ENCODE results near the gene ALDH1B1. TPM values are rescaled to one million over a fixed set of nuclear protein-coding genes. Genes with fewer than 3 reads are reported as not detected.

Gene ALDH1B1
- total and polyA plus RNA-seq, 10 of the 15 experiments (the other 5 are each of a cell fraction or from before 2014, with no cell fraction given): 8.6 to 38.5 (median 30.9) TPM

- ChIA-PET RAD21 (ENCODE audit: unreplicated experiment) (no interaction called here), POLR2A (interaction anchor here (0.7 kb wide), 1 partner anchor 13 kb away, joined by 3 read pairs; no protein-coding TSS in a partner anchor), CTCF (interaction anchor here (0.6 to 3.8 kb wide), 5 partner anchors 9 to 200 kb away, joined by 3 to 13 read pairs (median 6); no protein-coding TSS in a partner anchor), SMC1A (ENCODE audit: uncharacterized antibody, unreplicated experiment) (interaction anchor here (1.0 to 1.5 kb wide), 5 partner anchors 8 to 230 kb away, joined by 3 to 6 read pairs (median 3); no protein-coding TSS in a partner anchor)
- Histone ChIP-seq H3K27ac (ENCODE audit: control insufficient read depth, insufficient read depth) (no peak overlapping the region), H3K79me2 (ENCODE audit: control insufficient read depth, insufficient read depth, low read length) (no peaks in the 10 kb centered on the region), H3K4me1 (ENCODE audit: control insufficient read depth, insufficient read depth, low read length) (peaks cover 4% of the 10 kb centered on the region; the same call in 1 of the 2 replicates), H3K4me2 (ENCODE audit: control insufficient read depth, insufficient read depth) (no peak overlapping the region), H3K4me3 (no peak overlapping the region), H3K36me3 (ENCODE audit: control insufficient read depth in 2 of 2, insufficient read depth in 2 of 2, low read length in 1 of 2) (no peaks in the 10 kb centered on the region), H3K27me3 (replicated peaks in 1 of 2; ENCODE audit: control insufficient read depth in 2 of 2, insufficient read depth in 2 of 2, low read length in 1 of 2) (no peaks in the 10 kb centered on the region; a peak in 1 of 4 replicates), H2AFZ (ENCODE audit: control insufficient read depth, low read depth, low read length) (no peak overlapping the region), H3K9ac (ENCODE audit: control insufficient read depth, insufficient read depth, low read length) (no peak overlapping the region), H3K9me3 (replicated peaks; ENCODE audit: control insufficient read depth, insufficient read depth, low read length) (no peaks in the 10 kb centered on the region), H4K20me1 (ENCODE audit: control insufficient read depth, insufficient read depth) (no peaks in the 10 kb centered on the region)
- FAIRE-seq (no peak), DNase-seq (ENCODE audit: low read depth, low spot score) (no peak), ATAC-seq (no peak)
- in situ Hi-C loops (cut with MboI) (no loop called here), intact Hi-C loops (cut with micrococcal nuclease; ENCODE audit: unreplicated experiment) (loop anchor here (10.0 kb wide), 1 partner anchor 73 kb away; no protein-coding TSS in a partner anchor)
- TF ChIP-seq IKZF2 (IDR thresholded peaks at IDR 0.05) (no peak), SRF (IDR thresholded peaks at IDR 0.05; ENCODE audit: low read depth in 2 of 2, low read length in 2 of 2) (no peak), E4F1 (IDR thresholded peaks at IDR 0.05; ENCODE audit: borderline replicate concordance, partially characterized antibody) (no peak), JUNB (IDR thresholded peaks at IDR 0.05) (no peak), PAX8 (IDR thresholded peaks at IDR 0.05) (no peak), RFX5 (IDR thresholded peaks at IDR 0.05; ENCODE audit: low read depth, low read length) (no peak), USF1 (IDR thresholded peaks at IDR 0.05; ENCODE audit: borderline replicate concordance, extremely low read length, insufficient read depth, low read depth, low read length) (no peak), NFYB (IDR thresholded peaks at IDR 0.05; ENCODE audit: insufficient read depth, low read depth, low read length) (no peak)
- WGBS (ENCODE audit: insufficient coverage, insufficient replicate concordance, low lambda C conversion rate, missing lambda C conversion rate): 14% methylated on average over 8 of the region's 8 CpGs
- no TSS peak for BruUV-seq (replicated peaks)
These were observed 49.0 kb downstream of the ALDH1B1 start for GRCh38 chr9:38441347-38442085.
